Activated T-cell treated with anti-CD3 and anti-CD28 coated beads, Interleukin-2, amount 50 U/mL, for 24 hours (primary cell): ENCODE measurements around the gene SRL.
A peak's percentile ranks its signal among the peaks of the same experiment; 100 is the strongest.
"Not testable (repeated sequence)": the region's sequence is repeated elsewhere in the genome, so short reads cannot be mapped to it uniquely, and the experiment has no call there.

Experiments used
- DNase-seq: peaks from one replicate; pipeline ENCODE4 v3.0.0-alpha.2; 2020
- H3K27ac Mint-ChIP-seq: 2 replicates; pipeline ENCODE4 v1.8.0; 2020; ENCODE audit warnings: mild to moderate bottlenecking, mixed read lengths
- H3K27me3 Mint-ChIP-seq: 2 replicates; pipeline ENCODE4 v1.8.0; 2020; ENCODE audit warnings: mixed read lengths
- H3K36me3 Mint-ChIP-seq: 2 replicates; pipeline ENCODE4 v1.8.0; 2020; ENCODE audit warnings: low read depth, mixed read lengths
- H3K4me1 Mint-ChIP-seq: 2 replicates; pipeline ENCODE4 v1.8.0; 2020; ENCODE audit warnings: low read depth, mixed read lengths
- H3K4me3 Mint-ChIP-seq: 2 replicates; pipeline ENCODE4 v1.8.0; 2020; ENCODE audit warnings: mild to moderate bottlenecking, moderate library complexity, mixed read lengths
- H3K9me3 Mint-ChIP-seq: 2 replicates; pipeline ENCODE4 v1.8.0; 2020; ENCODE audit warnings: mixed read lengths

Gene SRL

DNA sequence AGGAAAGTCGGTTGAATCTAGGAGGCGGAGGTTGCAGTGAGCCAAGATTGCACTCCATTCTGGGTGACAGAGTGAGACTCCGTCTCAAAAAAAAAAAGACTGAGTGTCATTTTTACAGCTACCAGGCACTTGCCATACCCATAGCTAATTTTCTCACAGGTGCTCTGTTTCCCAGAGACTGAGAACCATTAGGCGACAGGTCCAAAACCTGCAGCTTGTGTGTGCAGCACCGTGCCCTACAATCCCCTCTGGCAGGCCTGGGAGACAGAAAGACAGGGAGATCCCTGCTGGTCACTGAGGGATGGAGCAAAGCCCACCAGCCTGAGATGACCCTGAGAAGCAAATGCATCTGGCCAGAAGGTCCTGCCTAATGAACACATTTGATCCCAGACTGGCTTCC, 28.2 kb upstream of the SRL start:
- H3K27ac Mint-ChIP-seq, result peak overlapping the region; percentile 96
- peak overlapping the region; percentile 90 for H3K4me3 Mint-ChIP-seq

DNA sequence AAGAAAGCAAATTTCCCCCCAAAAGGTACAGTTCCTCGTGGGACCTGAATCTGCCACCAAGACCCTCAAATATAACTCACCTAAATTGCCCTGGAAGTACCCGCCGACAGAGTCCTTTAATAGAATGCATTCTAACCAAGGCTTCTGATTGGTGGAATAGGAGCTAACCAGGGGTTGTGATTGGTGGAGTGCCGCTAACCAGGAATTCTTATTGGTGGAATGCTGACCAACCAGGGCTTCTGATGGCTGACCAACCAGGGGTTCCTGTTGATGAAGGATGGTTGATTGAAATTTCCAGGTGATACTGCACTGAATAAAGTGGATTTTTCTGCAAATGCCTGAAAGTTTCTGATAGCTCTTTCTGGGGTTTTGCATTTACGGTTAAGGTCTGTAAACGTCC, 24.5 kb upstream of the SRL start:
- Mint-ChIP-seq H3K27ac (peak overlapping the region; percentile 52), H3K36me3 (peaks cover 74% of the 10 kb centered on the region), H3K9me3 (no peaks in the 10 kb centered on the region), H3K4me1 (peaks cover 35% of the 10 kb centered on the region), H3K27me3 (no peaks in the 10 kb centered on the region), H3K4me3 (no peak overlapping the region)
- no peak for DNase-seq

More for the DNA sequence above, 28.2 kb upstream of the SRL start:
- H3K27me3 Mint-ChIP-seq, result no peaks in the 10 kb centered on the region
- H3K4me1 Mint-ChIP-seq, result peaks cover 35% of the 10 kb centered on the region
- no peak for DNase-seq
- peaks cover 54% of the 10 kb centered on the region for H3K36me3 Mint-ChIP-seq
- H3K9me3 Mint-ChIP-seq, result no peaks in the 10 kb centered on the region

DNA sequence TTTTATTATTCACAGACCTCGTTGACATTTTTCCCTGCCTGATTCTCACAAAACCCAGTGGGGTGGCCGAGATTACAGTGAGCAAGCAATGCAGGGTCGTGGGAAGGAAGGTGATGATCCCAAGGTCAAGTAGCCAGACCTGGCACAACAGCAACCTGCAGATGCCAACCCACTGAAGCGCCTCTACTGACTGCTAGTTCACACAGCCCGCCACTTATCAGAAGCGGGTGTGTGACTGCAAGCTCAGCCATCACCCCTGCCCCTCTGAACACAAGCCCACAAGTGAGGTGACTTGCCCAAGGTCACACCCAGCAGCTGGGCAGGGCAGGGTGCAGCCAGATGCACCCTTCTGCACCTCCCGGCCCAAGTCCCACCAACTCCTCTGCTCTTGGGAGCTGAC, 23.8 kb upstream of the SRL start:
- no peak overlapping the region for H3K4me3 Mint-ChIP-seq
- H3K36me3 Mint-ChIP-seq, result peaks cover 75% of the 10 kb centered on the region
- DNase-seq, result no peak
- H3K4me1 Mint-ChIP-seq, result peaks cover 31% of the 10 kb centered on the region
- peak overlapping the region; percentile 52 for H3K27ac Mint-ChIP-seq
- H3K27me3 Mint-ChIP-seq, result no peaks in the 10 kb centered on the region
- no peaks in the 10 kb centered on the region for H3K9me3 Mint-ChIP-seq

DNA sequence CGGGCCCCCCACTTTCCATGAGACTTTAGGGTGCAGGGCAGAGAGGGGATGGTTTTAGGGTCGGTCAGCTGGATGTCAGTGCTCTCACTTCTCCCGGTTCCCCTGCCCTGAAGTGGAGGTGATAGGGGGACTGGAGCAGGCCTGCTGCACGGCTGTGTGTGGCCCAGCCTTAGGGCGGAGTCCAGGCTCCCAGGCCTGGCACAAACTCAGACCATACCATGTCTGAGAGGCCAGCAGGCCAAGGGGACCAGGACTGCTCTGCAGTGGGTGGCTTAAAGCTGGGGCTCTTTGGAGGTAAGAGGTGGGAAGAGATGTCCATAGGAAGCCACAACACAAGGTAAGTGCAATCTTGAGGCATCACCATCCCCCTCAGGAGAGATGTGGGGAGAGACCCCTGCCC, 22.7 kb upstream of the SRL start:
- DNase-seq, result no peak
- peaks cover 22% of the 10 kb centered on the region for H3K4me1 Mint-ChIP-seq
- H3K36me3 Mint-ChIP-seq, result peaks cover 74% of the 10 kb centered on the region
- no peak overlapping the region for H3K4me3 Mint-ChIP-seq
- no peaks in the 10 kb centered on the region for H3K9me3 Mint-ChIP-seq
- peak overlapping the region; percentile 14 for H3K27ac Mint-ChIP-seq
- H3K27me3 Mint-ChIP-seq, result no peaks in the 10 kb centered on the region

DNA sequence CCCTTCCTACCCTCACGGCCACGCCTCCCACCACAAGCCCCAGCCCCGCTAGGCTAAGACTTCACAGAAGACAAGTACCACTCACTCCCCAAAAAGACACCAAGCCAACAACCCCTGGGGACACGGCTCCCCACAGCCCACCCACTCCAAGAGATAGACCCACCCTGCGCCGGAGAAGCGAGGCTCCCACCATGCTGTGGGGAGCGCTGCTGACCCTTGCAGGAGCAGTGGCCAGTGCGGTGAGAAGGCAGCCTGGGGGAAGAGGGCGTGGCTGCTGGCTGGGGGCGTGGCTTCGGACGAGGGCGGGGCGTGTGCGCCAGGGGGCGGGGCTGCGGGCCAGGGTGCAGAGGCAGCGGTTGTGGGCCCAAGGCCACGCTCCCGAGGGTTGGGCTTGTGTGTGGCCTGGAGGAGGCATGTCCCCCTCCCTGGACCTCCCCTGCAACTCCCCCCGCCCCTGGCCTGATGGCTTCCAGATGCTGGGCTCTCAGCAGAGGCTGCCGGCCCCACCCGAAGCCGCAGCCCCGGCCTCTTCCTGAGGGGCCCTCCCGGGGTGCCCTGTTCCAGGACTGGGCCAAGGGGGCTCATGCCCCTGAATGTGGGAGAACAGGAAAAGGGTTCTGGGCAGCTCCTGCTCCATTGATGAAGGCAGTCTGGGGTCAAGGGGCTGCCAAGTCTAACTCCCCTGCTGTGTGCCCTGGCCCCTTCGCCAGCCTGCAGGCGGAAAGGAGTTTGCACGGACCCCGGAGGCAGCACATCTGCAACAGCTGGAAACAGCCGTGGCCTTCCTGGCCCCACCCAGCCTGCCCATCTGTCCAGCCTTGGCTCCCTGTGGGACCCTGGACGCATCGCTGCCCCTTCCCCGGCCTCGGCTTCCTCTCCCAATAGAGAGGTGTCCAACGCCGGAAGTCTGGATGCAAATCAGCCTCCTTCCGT, 21.9 kb upstream of the SRL start:
- no peak overlapping the region for H3K27ac Mint-ChIP-seq
- peak; percentile 38 for DNase-seq

DNA sequence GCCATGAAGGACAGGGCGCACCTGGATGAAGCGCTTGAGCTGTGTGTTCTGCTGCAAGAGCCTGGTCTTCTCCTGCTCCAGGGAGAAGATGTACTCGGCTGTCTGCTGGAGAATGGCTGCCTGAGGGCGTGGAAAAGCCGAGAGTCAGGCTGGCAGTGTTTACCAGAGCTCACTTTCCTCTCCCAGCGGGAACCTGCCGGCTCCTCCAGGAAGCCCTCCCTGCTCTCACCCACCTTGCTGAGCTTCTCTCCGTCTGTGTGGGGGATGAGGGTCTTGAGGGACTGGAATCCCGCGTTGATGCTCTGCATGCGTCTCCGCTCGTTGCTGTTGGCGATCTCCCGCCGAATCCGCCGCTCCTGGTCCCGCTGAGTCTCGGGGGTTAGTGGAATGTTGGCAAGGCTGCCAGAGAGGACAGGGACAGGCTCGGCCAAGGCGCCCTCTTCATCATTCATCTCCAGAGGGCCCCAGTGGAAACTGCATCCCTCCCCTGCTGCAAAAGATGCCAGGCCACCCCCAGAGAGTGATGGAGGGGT, 20.5 kb upstream of the SRL start:
- Mint-ChIP-seq H3K9me3 (no peaks in the 10 kb centered on the region), H3K27ac (peak overlapping the region; percentile 22), H3K36me3 (peaks cover 71% of the 10 kb centered on the region), H3K4me1 (peaks cover 12% of the 10 kb centered on the region), H3K27me3 (no peaks in the 10 kb centered on the region), H3K4me3 (no peak overlapping the region)
- no peak for DNase-seq

More for the DNA sequence above, 21.9 kb upstream of the SRL start:
- H3K4me3 Mint-ChIP-seq, result no peak overlapping the region
- H3K9me3 Mint-ChIP-seq, result no peaks in the 10 kb centered on the region
- no peaks in the 10 kb centered on the region for H3K27me3 Mint-ChIP-seq
- peaks cover 21% of the 10 kb centered on the region for H3K4me1 Mint-ChIP-seq
- H3K36me3 Mint-ChIP-seq, result peaks cover 76% of the 10 kb centered on the region

DNA sequence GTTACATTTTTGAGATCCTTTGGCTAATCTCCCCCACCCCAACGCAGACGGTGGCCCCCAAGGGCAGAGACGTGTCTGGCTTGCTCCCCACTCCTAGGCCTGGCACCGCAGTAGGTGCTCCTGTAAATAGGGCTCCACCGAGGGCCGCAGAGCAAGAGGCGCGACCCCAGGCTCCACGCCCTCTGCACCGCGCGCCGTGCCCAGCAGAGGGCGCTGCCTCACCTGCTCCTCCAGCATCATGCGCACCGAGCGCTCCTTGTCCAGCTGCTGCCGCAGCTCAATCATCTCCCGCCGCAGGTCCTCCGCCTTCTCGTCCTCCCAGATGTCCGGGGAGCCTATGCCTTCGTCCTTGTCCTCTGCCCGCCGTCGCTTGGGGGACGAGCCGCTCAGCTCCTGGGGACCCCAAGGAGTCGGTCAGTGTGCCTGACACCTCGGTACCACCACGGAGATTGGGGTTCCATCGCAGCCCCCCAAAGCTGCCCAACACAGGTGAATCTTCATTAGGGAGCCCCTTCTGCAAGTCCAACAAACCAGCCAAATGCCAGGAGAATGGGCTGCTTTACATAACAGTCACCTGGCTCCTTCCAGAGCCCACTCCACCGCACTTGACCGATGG, 19.8 kb upstream of the SRL start:
- peak; percentile 62 for DNase-seq
- Mint-ChIP-seq H3K4me1 (peaks cover 10% of the 10 kb centered on the region), H3K4me3 (no peak overlapping the region), H3K36me3 (peaks cover 73% of the 10 kb centered on the region), H3K9me3 (no peaks in the 10 kb centered on the region), H3K27ac (no peak overlapping the region), H3K27me3 (no peaks in the 10 kb centered on the region)

DNA sequence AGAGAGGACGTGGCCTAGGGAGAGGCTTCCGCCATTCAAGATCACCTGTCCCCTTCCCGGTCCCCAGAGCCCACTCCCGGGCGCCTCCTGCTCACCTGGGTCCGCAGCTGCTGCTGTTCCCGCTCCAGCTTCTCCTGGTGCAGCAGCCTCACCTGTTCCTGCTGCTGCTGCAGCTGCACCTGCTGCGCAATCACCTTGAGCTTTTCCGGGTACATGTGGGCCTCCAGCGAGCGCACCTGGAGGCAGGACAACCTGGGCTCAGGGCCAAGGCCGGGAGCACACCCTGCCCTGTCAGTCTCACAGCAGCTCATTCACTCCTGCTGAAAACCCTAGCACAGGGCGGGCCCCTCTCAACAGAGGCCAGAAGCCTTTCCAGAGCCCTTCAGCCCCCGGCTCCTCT, 18.5 kb upstream of the SRL start:
- no peak overlapping the region for H3K27ac Mint-ChIP-seq
- H3K4me3 Mint-ChIP-seq, result no peak overlapping the region
- H3K36me3 Mint-ChIP-seq, result peaks cover 68% of the 10 kb centered on the region
- no peaks in the 10 kb centered on the region for H3K27me3 Mint-ChIP-seq
- DNase-seq, result no peak
- no peaks in the 10 kb centered on the region for H3K9me3 Mint-ChIP-seq
- peaks cover 2% of the 10 kb centered on the region for H3K4me1 Mint-ChIP-seq

DNA sequence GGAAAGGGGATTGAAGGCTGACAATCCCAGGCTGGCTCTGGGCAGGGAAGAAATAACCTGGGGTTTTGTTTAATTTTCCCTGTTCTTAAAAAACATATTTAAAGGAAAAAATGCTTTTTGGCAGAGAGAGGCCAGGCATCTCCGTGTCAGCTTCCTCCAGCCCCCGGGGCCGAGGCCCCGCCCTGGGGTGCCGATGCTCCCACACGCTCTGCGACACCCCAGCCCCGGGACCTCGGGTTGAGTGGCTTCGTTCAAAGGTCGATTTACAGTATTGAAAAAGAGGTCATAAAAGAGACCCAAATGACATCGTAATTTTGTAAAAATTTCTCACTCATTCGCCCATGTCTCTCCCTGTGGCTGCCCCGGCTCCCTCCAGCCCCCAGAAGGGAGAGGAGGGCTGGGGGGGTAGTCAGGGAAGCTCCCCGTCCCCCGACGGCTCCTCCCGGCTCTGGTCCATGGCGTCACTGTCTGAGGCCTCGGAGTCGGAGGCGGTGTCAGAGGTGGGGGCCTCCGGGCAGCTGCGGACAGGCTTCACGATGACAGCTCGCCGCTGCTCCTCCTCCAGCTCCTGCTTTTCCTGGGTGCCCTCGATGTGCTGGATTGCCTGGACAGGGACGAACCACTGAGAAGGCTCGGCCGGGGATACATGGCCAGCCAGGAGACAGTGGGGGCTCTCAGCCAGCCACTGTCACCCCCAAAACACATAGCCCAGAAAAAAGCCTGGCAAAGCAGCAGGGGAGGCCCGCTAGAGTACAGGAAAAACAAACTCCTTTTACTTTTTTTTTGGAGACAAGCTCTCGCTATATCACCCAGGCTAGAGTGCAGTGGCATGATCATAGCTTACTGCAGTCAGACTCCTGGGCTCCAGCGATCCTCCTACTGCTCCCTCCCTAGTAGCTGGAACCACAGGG, 16.0 kb upstream of the SRL start:
- no peak overlapping the region for H3K27ac Mint-ChIP-seq
- DNase-seq, result no peak
- peaks cover 64% of the 10 kb centered on the region for H3K36me3 Mint-ChIP-seq
- H3K4me3 Mint-ChIP-seq, result no peak overlapping the region
- no peaks in the 10 kb centered on the region for H3K9me3 Mint-ChIP-seq
- no peaks in the 10 kb centered on the region for H3K27me3 Mint-ChIP-seq
- peaks cover 6% of the 10 kb centered on the region for H3K4me1 Mint-ChIP-seq

DNA sequence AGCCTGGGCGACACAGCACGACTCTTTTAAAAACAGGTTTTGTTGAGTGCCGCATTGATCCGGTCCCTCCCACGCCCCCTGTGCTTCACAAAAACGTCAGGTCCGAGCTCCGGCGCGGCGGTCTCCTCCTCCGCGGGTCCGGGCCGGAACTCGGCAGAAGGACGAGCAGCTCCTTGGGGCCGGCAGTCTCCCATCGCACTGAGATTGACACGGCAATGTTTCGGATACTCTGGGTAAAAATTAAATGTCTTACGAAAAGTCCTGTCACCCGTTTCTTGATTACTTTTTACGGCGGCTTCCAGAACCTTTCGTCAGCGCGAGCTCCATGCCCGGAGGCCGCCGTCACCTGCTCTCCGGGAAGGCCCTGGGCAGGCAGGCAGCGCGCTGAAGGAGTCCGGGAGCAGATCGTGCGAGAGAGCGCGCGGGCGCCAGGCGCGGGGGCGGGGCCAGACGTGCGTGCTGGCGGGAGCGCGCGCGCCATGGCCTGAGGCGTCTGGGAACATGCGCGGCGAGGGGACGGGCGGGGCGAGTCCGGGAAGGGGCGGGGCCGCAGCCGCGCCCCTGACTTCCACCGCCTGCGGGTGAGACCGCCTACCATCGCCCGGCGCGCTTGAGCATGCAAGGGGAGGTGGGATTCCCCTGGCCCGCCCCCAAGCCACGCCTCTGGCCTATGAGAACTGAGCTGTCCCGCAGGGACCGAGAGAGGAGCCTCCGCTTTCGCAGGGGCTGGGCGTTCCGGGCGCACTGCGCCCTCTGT, 11.7 kb upstream of the SRL start:
- peak; percentile 100 for DNase-seq
- Mint-ChIP-seq H3K4me1 (peaks cover 9% of the 10 kb centered on the region), H3K9me3 (no peaks in the 10 kb centered on the region), H3K27ac (peak overlapping the region; percentile 99), H3K36me3 (peaks cover 36% of the 10 kb centered on the region), H3K27me3 (no peaks in the 10 kb centered on the region), H3K4me3 (peak overlapping the region; percentile 96)

DNA sequence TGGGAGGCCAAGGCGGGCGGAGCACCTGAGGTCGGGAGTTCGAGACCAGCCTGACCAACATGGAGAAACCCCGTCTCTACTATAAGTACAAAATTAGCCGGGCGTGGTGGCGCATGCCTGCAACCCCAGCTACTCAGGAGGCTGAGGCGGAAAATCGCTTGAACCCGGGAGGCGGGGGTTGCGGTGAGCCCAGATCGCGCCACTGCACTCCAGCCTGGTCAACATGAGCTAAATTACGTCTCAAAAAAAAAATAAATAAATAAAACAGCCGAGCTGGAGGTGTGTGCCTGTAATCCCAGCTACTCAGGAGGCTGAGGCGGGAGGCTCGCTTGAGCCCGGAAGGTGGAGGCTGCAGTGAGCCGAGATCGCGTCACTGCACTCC, 11.1 kb upstream of the SRL start:
- H3K9me3 Mint-ChIP-seq, DNase-seq, H3K27me3 Mint-ChIP-seq, H3K4me1 Mint-ChIP-seq: not testable (repeated sequence)
- H3K27ac Mint-ChIP-seq, result peak overlapping the region; percentile 99
- peak overlapping the region; percentile 96 for H3K4me3 Mint-ChIP-seq
- peaks cover 31% of the 10 kb centered on the region for H3K36me3 Mint-ChIP-seq

DNA sequence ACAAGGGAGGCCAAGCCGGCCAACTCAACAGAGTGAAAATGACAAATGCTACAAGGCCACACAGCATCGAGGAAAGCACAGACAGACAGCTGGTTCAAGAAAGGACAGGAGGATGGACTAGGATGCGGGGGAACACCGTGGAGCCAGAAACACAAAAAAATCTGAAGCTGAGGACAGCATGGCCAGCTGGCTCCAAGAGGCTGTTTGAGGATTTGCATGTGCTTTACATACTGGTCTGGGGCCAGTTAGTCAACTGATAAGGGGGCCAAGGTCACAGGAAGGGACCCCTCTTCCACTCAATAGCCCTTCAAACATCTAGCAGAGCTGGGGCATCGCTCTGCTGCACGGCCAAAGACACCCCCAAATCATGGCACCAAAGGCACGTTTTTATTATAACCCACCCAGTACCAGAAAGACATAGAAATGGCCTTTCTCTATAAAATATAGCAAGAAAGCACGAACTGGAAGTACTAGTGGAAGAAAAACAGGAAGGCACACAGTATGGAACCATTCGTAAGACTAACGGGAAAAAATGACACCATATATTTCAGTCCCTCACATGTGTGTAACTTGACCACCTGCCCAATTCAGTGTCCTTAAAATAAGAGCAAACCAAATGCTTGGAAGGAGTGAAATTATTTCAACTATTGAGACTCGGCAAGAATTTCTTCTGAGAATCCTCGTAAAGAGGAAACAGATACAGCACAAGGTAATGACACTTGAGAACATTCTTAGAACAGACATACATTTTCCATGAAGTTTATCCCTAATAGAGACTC, 7.8 kb upstream of the SRL start:
- no peak for DNase-seq
- H3K4me1 Mint-ChIP-seq, result peaks cover 9% of the 10 kb centered on the region
- peaks cover 24% of the 10 kb centered on the region for H3K36me3 Mint-ChIP-seq
- H3K27ac Mint-ChIP-seq, result peak overlapping the region; percentile 77
- no peaks in the 10 kb centered on the region for H3K9me3 Mint-ChIP-seq
- no peak overlapping the region for H3K4me3 Mint-ChIP-seq
- H3K27me3 Mint-ChIP-seq, result no peaks in the 10 kb centered on the region

DNA sequence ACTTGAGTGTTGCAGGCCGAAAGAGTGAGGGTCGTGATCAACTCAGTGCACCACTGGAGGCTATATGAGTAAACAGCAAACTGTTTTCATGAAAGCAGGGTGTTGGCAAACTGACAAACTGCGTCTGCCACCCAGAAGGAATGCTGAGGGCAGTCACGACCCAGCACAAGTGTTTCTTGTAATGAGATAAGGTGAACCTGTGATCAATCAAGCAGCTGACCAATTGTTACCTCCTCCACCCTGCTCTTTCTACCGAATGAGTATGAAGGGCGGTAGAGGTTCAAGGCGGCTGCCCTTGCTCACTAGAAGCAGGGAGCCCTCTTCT, 5.5 kb upstream of the SRL start:
- H3K4me1 Mint-ChIP-seq, result peaks cover 3% of the 10 kb centered on the region
- H3K4me3 Mint-ChIP-seq, result no peak overlapping the region
- peaks cover 17% of the 10 kb centered on the region for H3K36me3 Mint-ChIP-seq
- no peaks in the 10 kb centered on the region for H3K27me3 Mint-ChIP-seq
- H3K27ac Mint-ChIP-seq, result no peak overlapping the region
- no peak for DNase-seq
- no peaks in the 10 kb centered on the region for H3K9me3 Mint-ChIP-seq
